CD14-positive monocyte (primary cell): Measurements from ENCODE around the gene SLC4A8. TPM values are rescaled to one million over a fixed set of nuclear protein-coding genes. Genes with fewer than 3 reads are reported as not detected.

Source experiments
- DNase-seq, 3 donors: peaks; one replicate each; pipeline ENCODE4 v3.0.0-alpha.2; 2011 to 2022
- H2AFZ ChIP-seq: 2 replicates; pipeline ENCODE4 v1.6.0; 2012; ENCODE audit warnings: mild to moderate bottlenecking, low read depth, low read length, inconsistent platforms; ENCODE audit not compliant: insufficient read depth, poor library complexity, severe bottlenecking
- H3K27ac ChIP-seq, 2 donors: 1 replicate in 1 of 2; 2 replicates in 1 of 2; pipeline ENCODE4 v1.5.1; 2012 to 2013; ENCODE audit warnings: low read length in 2 of 2, control low read depth in 1 of 2, inconsistent platforms in 1 of 2, low read depth in 1 of 2, mild to moderate bottlenecking in 1 of 2
- H3K27me3 ChIP-seq, 2 donors: one replicate each; pipeline versions ENCODE4 v1.6.0 to v1.6.1; 2011 to 2013; ENCODE audit warnings: low read length in 2 of 2; ENCODE audit not compliant: control insufficient read depth in 2 of 2, insufficient read depth in 2 of 2
- H3K36me3 ChIP-seq, 2 donors: replicated peaks in 1 of 2; 1 replicate in 1 of 2; 2 replicates in 1 of 2; pipeline versions ENCODE4 v1.5.1 to v1.6.1; 2012 to 2013; ENCODE audit warnings: low read length in 2 of 2, control low read depth in 1 of 2, inconsistent platforms in 1 of 2, mild to moderate bottlenecking in 1 of 2; ENCODE audit not compliant: insufficient read depth in 2 of 2, control insufficient read depth in 1 of 2
- H3K4me1 ChIP-seq, 2 donors: 1 replicate in 1 of 2; 2 replicates in 1 of 2; pipeline versions ENCODE4 v1.5.1 to v1.6.1; 2012 to 2013; ENCODE audit warnings: low read length in 2 of 2, control low read depth in 1 of 2, inconsistent platforms in 1 of 2, mild to moderate bottlenecking in 1 of 2, moderate library complexity in 1 of 2; ENCODE audit not compliant: insufficient read depth in 2 of 2, control insufficient read depth in 1 of 2
- H3K4me2 ChIP-seq: replicated peaks from 2 replicates; pipeline ENCODE3; 2012; ENCODE audit warnings: low read length, moderate library complexity, mild to moderate bottlenecking; ENCODE audit not compliant: poor library complexity, severe bottlenecking; ENCODE audit errors: extremely low read depth
- H3K4me3 ChIP-seq, 3 experiments: fragments of 200-600 bp in 1 of 3; sonication (generic) in 1 of 3; replicated peaks in 1 of 3; 1 replicate in 2 of 3; 2 replicates in 1 of 3; pipeline ENCODE4 v1.5.1; 2011 to 2013; ENCODE audit warnings: low read length in 3 of 3, mild to moderate bottlenecking in 3 of 3, control low read depth in 2 of 3, low read depth in 2 of 3, inconsistent platforms in 1 of 3, moderate library complexity in 1 of 3
- H3K79me2 ChIP-seq: 2 replicates; pipeline ENCODE4 v1.6.0; 2012; ENCODE audit warnings: mild to moderate bottlenecking, control low read depth, inconsistent platforms, low read length, moderate library complexity; ENCODE audit not compliant: insufficient read depth
- H3K9ac ChIP-seq: 2 replicates; pipeline ENCODE4 v1.6.0; 2017; ENCODE audit warnings: low read length, mild to moderate bottlenecking; ENCODE audit not compliant: insufficient read depth, poor library complexity, severe bottlenecking
- H3K9me3 ChIP-seq, 2 donors: replicated peaks in 1 of 2; 1 replicate in 1 of 2; 2 replicates in 1 of 2; pipeline versions ENCODE4 v1.5.1 to v1.6.1; 2012 to 2013; ENCODE audit warnings: low read length in 2 of 2, control low read depth in 1 of 2; ENCODE audit not compliant: control insufficient read depth in 1 of 2, insufficient read depth in 1 of 2
- H4K20me1 ChIP-seq: 2 replicates; pipeline ENCODE4 v1.6.0; 2012; ENCODE audit warnings: mild to moderate bottlenecking, low read length, control low read depth, moderate library complexity; ENCODE audit not compliant: insufficient read depth
- H3K27ac Mint-ChIP-seq, 7 donors: one replicate each; pipeline ENCODE4 v1.8.0; 2020; ENCODE audit warnings: mild to moderate bottlenecking in 7 of 7, mixed read lengths in 7 of 7, moderate library complexity in 6 of 7, inconsistent platforms in 2 of 7
- H3K27me3 Mint-ChIP-seq, 3 donors: one replicate each; pipeline ENCODE4 v1.8.0; 2021 to 2022; ENCODE audit warnings: low read depth in 3 of 3, mild to moderate bottlenecking in 3 of 3, mixed read lengths in 3 of 3, moderate library complexity in 3 of 3, inconsistent platforms in 1 of 3
- H3K36me3 Mint-ChIP-seq, 2 donors: one replicate each; pipeline ENCODE4 v1.8.0; 2020; ENCODE audit warnings: mixed read lengths in 2 of 2, inconsistent platforms in 1 of 2, mild to moderate bottlenecking in 1 of 2
- H3K4me1 Mint-ChIP-seq: one replicate; pipeline ENCODE4 v1.8.0; 2020; ENCODE audit warnings: mild to moderate bottlenecking, mixed read lengths
- H3K4me3 Mint-ChIP-seq, 2 donors: one replicate each; pipeline ENCODE4 v1.8.0; 2020; ENCODE audit warnings: mild to moderate bottlenecking in 2 of 2, mixed read lengths in 2 of 2, moderate library complexity in 1 of 2
- H3K9me3 Mint-ChIP-seq, 7 donors: one replicate each; pipeline ENCODE4 v1.8.0; 2020 to 2022; ENCODE audit warnings: mixed read lengths in 7 of 7, mild to moderate bottlenecking in 6 of 7, moderate library complexity in 6 of 7, inconsistent platforms in 2 of 7
- CTCF ChIP-seq: fragments of 200-600 bp; IDR thresholded peaks from one replicate; pipeline ENCODE4 v1.8.0; 2022; ENCODE audit warnings: antibody characterized with exemption, mild to moderate bottlenecking
- WGBS: methylation state at CpG from one replicate; pipeline ENCODE4 v1.1.5; 2013; ENCODE audit warnings: missing lambda C conversion rate; ENCODE audit not compliant: insufficient coverage; 5-methylcytosine and 5-hydroxymethylcytosine counted together
- intact Hi-C, 2 donors: fragments of 100-400 bp; cut with micrococcal nuclease; formaldehyde crosslinking; loops; one replicate each; pipeline versions ENCODE4 v1.15.0 to v1.15.1; 2023
- polyA plus RNA-seq, 3 donors: library from polyadenylated mRNA; depleted of rRNA in 1 of 3; unstranded in 2 of 3; stranded (reverse) in 1 of 3; fragments of 300-500 nt in 2 of 3; fragments of >200 nt in 1 of 3; fragmentation: Illumina TruSeq in 2 of 3; gene quantifications; 1 replicate in 2 of 3; 2 replicates in 1 of 3; pipeline ENCODE4 v1.2.3, GENCODE V29; 2012 to 2021

Gene SLC4A8
- polyA plus RNA-seq, 3 donors, result 1.9 to 5.4 (median 2.3) TPM

GRCh38 chr12:51527966-51528365 lies 103.3 kb downstream of the SLC4A8 start:
- TF ChIP-seq CTCF, result no peak
- no peak overlapping the region for H2AFZ ChIP-seq
- no peaks in the 10 kb centered on the region for H3K4me1 ChIP-seq
- no peaks in the 10 kb centered on the region for H3K27me3 ChIP-seq
- H3K4me3 ChIP-seq, result no peak overlapping the region
- H3K9me3 ChIP-seq, result no peaks in the 10 kb centered on the region
- no peak overlapping the region for H3K4me2 ChIP-seq
- no peak for DNase-seq
- H3K27ac ChIP-seq, result no peak overlapping the region
- no peaks in the 10 kb centered on the region for H3K79me2 ChIP-seq
- no peaks in the 10 kb centered on the region for H3K36me3 ChIP-seq
- no peaks in the 10 kb centered on the region for H4K20me1 ChIP-seq
- H3K27ac Mint-ChIP-seq, result no peak overlapping the region
- no peak overlapping the region for H3K9ac ChIP-seq
- H3K36me3 Mint-ChIP-seq, result no peaks in the 10 kb centered on the region
- peaks cover 7 to 12% (median 8%) of the 10 kb centered on the region in 3 donors for H3K27me3 Mint-ChIP-seq
- no peak overlapping the region for H3K4me3 Mint-ChIP-seq
- no CpG with 5 or more reads among the region's 3 CpGs for WGBS
- intact Hi-C loops, result no loop called here
- H3K9me3 Mint-ChIP-seq, result peaks cover 0 to 2% (median 0%) of the 10 kb centered on the region in 7 donors
- H3K4me1 Mint-ChIP-seq, result peaks cover 4% of the 10 kb centered on the region

GRCh38 chr12:51528852-51529650 lies 104.4 kb downstream of the SLC4A8 start:
- no peak overlapping the region for H3K27ac Mint-ChIP-seq

More at GRCh38 chr12:51528852-51529650, 104.4 kb downstream of the SLC4A8 start:
- no peak overlapping the region for H3K4me3 ChIP-seq
- Mint-ChIP-seq H3K36me3 (no peaks in the 10 kb centered on the region), H3K4me3 (no peak overlapping the region), H3K27me3 (peaks cover 7 to 13% (median 7%) of the 10 kb centered on the region in 3 donors), H3K4me1 (peaks cover 4% of the 10 kb centered on the region), H3K9me3 (peaks cover 0 to 2% (median 0%) of the 10 kb centered on the region in 7 donors)
- H3K27ac ChIP-seq, result no peak overlapping the region
- H3K36me3 ChIP-seq, result no peaks in the 10 kb centered on the region
- TF ChIP-seq CTCF, result no peak
- H3K9me3 ChIP-seq, result no peaks in the 10 kb centered on the region
- no peaks in the 10 kb centered on the region for H3K79me2 ChIP-seq
- H4K20me1 ChIP-seq, result no peaks in the 10 kb centered on the region
- H3K4me2 ChIP-seq, result no peak overlapping the region
- H3K9ac ChIP-seq, result no peak overlapping the region
- no peak for DNase-seq
- no peak overlapping the region for H2AFZ ChIP-seq
- intact Hi-C loops, result no loop called here
- H3K27me3 ChIP-seq, result no peaks in the 10 kb centered on the region
- H3K4me1 ChIP-seq, result no peaks in the 10 kb centered on the region
- WGBS, result 97% methylated on average over 3 of the region's 6 CpGs
